PC-3 (cell line): ENCODE results near the gene IFT43. TPM values are rescaled to one million over a fixed set of nuclear protein-coding genes. Genes with fewer than 3 reads are reported as not detected.
A peak's percentile ranks its signal among the peaks of the same experiment; 100 is the strongest.

ENCODE experiments used
- ATAC-seq: fragments of 200-7000 bp; cut with Tn5 transposase; 2 replicates; pipeline ENCODE4 v1.9.1; 2020; ENCODE audit warnings: mild to moderate bottlenecking, moderate library complexity
- BruUV-seq: library from RNA; stranded (reverse); fragments of 400-500 nt; replicated peaks from 2 replicates; lab custom pipeline; 2021; lab: Mats Ljungman, UMichigan
- CTCF ChIA-PET: fragments of 300-600 bp; sonication (Branson Sonifier 250); formaldehyde crosslinking; loops from one replicate; lab custom pipeline; 2022; ENCODE audit warnings: antibody characterized with exemption; lab: Charles Lee
- POLR2A ChIA-PET: fragments of 300-600 bp; sonication (Branson Sonifier 250); formaldehyde crosslinking; loops from one replicate; lab custom pipeline; 2022; ENCODE audit warnings: antibody characterized with exemption; ENCODE audit not compliant: unreplicated experiment; lab: Charles Lee
- DNase-seq: peaks from one replicate; pipeline ENCODE4 v3.0.0-alpha.2; 2015
- H2AFZ ChIP-seq: fragments of 300-600 bp; sonication (generic); 2 replicates; pipeline ENCODE4 v1.6.0; 2016; ENCODE audit warnings: antibody characterized with exemption, low read length
- H3F3A ChIP-seq: fragments of 300-600 bp; sonication (generic); one replicate; pipeline ENCODE4 v1.6.0; 2017; ENCODE audit warnings: antibody characterized with exemption, low read length, control low read depth, mild to moderate bottlenecking; ENCODE audit not compliant: unreplicated experiment
- H3K27ac ChIP-seq: fragments of 300-600 bp; sonication (generic); 2 replicates; pipeline ENCODE4 v1.5.1; 2016; ENCODE audit warnings: mild to moderate bottlenecking, low read length
- H3K27me3 ChIP-seq: fragments of 300-600 bp; sonication (generic); 2 replicates; pipeline ENCODE4 v1.6.1; 2016; ENCODE audit warnings: low read length, mixed read lengths
- H3K36me3 ChIP-seq: fragments of 300-600 bp; sonication (generic); 2 replicates; pipeline ENCODE4 v1.6.1; 2016; ENCODE audit warnings: low read depth, mixed run types, low read length, mixed read lengths
- H3K4me1 ChIP-seq: fragments of 300-600 bp; sonication (generic); 2 replicates; pipeline ENCODE4 v1.5.1; 2016; ENCODE audit warnings: low read length; ENCODE audit not compliant: insufficient read depth
- H3K4me2 ChIP-seq: fragments of 300-600 bp; sonication (generic); 2 replicates; pipeline ENCODE4 v1.6.0; 2016; ENCODE audit warnings: low read length
- H3K4me3 ChIP-seq: fragments of 300-600 bp; sonication (generic); 2 replicates; pipeline ENCODE4 v1.5.1; 2016; ENCODE audit warnings: mild to moderate bottlenecking, low read length, mixed read lengths
- H3K79me2 ChIP-seq: fragments of 300-600 bp; sonication (generic); 2 replicates; pipeline ENCODE4 v1.6.1; 2017; ENCODE audit warnings: low read length, mixed read lengths
- H3K9ac ChIP-seq: fragments of 300-600 bp; sonication (generic); 2 replicates; pipeline ENCODE4 v1.6.0; 2016; ENCODE audit warnings: mild to moderate bottlenecking, low read length
- H3K9me2 ChIP-seq: fragments of 300-600 bp; sonication (generic); replicated peaks from 2 replicates; pipeline ENCODE4 v1.6.1; 2016; ENCODE audit warnings: mixed run types, low read length, mixed read lengths
- H3K9me3 ChIP-seq: fragments of 300-600 bp; sonication (generic); 2 replicates; pipeline ENCODE4 v1.6.1; 2016; ENCODE audit warnings: low read length, mixed read lengths
- H4K20me1 ChIP-seq: fragments of 300-600 bp; sonication (generic); 2 replicates; pipeline ENCODE4 v1.6.1; 2016; ENCODE audit warnings: low read length, mixed read lengths
- EZH2 ChIP-seq: fragments of 300-600 bp; sonication (generic); IDR thresholded peaks from one replicate; pipeline ENCODE4 v1.6.1; 2017; ENCODE audit warnings: antibody characterized with exemption, mild to moderate bottlenecking, low read length; ENCODE audit not compliant: unreplicated experiment
- EZH2phosphoT487 ChIP-seq: fragments of 300-600 bp; sonication (generic); IDR thresholded peaks from 2 replicates; pipeline ENCODE4 v1.6.1; 2018; ENCODE audit warnings: mild to moderate bottlenecking, antibody characterized with exemption, low read length, borderline replicate concordance
- intact Hi-C: fragments of 100-400 bp; cut with micrococcal nuclease; formaldehyde crosslinking; loops from 2 replicates; pipeline ENCODE4 v1.9.0; 2023
- total RNA-seq: library from RNA; depleted of rRNA; stranded (reverse); fragments of >200 nt; gene quantifications from 2 replicates; pipeline ENCODE4 v1.2.3, GENCODE V29; 2014
- TF ChIP-seq, protein P1 (sequence below): fragments of 300-600 bp; sonication (generic); conservative IDR thresholded peaks from 2 replicates; pipeline ENCODE4 v1.5.1; 2017; ENCODE audit warnings: antibody characterized with exemption, low read depth, mild to moderate bottlenecking, low read length

Gene IFT43
- total RNA-seq, 1 experiment from 2014 or later = 41.3 TPM

DNA sequence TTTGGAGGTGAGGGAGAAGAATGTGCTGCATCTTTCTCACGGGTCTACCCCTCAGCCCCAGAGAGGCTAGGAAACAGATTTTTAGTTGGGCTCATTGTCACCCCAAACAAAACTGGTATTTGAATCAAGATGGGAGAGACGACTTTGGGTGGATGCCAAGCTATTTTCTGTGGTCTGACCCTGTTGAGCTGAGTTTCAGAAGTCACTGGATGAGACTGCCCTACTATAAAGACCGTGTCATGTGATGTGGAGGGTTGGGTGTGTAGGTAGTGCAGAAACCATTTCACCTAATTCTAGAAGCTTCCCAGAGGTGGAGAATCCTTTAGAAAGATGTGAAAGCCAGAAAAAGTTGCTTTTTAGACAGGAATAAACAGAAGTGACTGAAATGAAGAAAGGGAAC is 60.2 kb downstream of the IFT43 start:
- ATAC-seq = no peak
- Histone ChIP-seq H2AFZ (no peak overlapping the region), H4K20me1 (no peaks in the 10 kb centered on the region), H3K9ac (no peak overlapping the region), H3K79me2 (no peaks in the 10 kb centered on the region), H3F3A (no peaks in the 10 kb centered on the region), H3K27ac (no peak overlapping the region), H3K4me2 (no peak overlapping the region), H3K4me1 (no peaks in the 10 kb centered on the region), H3K9me2 (no peaks in the 10 kb centered on the region), H3K27me3 (no peaks in the 10 kb centered on the region), H3K9me3 (no peaks in the 10 kb centered on the region), H3K36me3 (no peaks in the 10 kb centered on the region), H3K4me3 (no peak overlapping the region)
- CTCF ChIA-PET = no interaction called here
- no TSS peak for BruUV-seq
- POLR2A ChIA-PET = no interaction called here
- intact Hi-C loops = no loop called here
- no peak for TF ChIP-seq EZH2phosphoT487
- TF ChIP-seq EZH2 = no peak
- TF ChIP-seq, protein P1, sequence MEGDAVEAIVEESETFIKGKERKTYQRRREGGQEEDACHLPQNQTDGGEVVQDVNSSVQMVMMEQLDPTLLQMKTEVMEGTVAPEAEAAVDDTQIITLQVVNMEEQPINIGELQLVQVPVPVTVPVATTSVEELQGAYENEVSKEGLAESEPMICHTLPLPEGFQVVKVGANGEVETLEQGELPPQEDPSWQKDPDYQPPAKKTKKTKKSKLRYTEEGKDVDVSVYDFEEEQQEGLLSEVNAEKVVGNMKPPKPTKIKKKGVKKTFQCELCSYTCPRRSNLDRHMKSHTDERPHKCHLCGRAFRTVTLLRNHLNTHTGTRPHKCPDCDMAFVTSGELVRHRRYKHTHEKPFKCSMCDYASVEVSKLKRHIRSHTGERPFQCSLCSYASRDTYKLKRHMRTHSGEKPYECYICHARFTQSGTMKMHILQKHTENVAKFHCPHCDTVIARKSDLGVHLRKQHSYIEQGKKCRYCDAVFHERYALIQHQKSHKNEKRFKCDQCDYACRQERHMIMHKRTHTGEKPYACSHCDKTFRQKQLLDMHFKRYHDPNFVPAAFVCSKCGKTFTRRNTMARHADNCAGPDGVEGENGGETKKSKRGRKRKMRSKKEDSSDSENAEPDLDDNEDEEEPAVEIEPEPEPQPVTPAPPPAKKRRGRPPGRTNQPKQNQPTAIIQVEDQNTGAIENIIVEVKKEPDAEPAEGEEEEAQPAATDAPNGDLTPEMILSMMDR = no peak
- no peak for DNase-seq

DNA sequence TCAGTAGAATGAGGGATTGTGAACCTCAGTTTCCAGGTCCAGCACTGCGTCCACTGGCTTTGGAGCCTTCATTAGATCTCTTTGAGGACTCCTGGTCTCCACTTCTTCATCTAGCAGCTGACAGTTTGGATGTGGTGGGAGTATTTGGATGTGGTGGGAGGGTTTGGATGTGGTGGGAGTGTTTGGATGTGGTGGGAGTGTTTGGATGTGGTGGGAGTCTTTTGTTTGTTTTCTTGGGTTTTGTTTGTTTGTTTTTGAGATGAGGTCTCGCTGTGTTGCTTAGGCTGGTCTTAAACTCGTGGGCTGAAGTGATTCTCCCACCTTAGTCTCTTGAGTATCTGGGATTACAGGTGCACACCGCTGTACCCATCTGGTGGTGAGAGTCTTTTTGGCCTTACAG is 64.7 kb downstream of the IFT43 start:
- TF ChIP-seq EZH2phosphoT487 = no peak
- TF ChIP-seq, protein P1 = no peak
- Histone ChIP-seq H3K36me3 (no peaks in the 10 kb centered on the region), H3K4me1 (no peaks in the 10 kb centered on the region), H3K9me3 (no peaks in the 10 kb centered on the region), H2AFZ (no peak overlapping the region), H3K79me2 (no peaks in the 10 kb centered on the region), H4K20me1 (no peaks in the 10 kb centered on the region), H3K9ac (no peak overlapping the region), H3K4me3 (no peak overlapping the region), H3K9me2 (no peaks in the 10 kb centered on the region), H3K27ac (no peak overlapping the region), H3K4me2 (no peak overlapping the region), H3K27me3 (no peaks in the 10 kb centered on the region), H3F3A (no peaks in the 10 kb centered on the region)
- CTCF ChIA-PET = interaction anchor here (0.6 to 1.6 kb wide), 6 partner anchors 38 to 598 kb away, joined by 3 to 6 read pairs (median 4); no protein-coding TSS in a partner anchor
- ATAC-seq (no peak), DNase-seq (no peak)
- BruUV-seq = no TSS peak
- intact Hi-C loops = loop anchor here (2.0 to 5.0 kb wide), 2 partner anchors 302 to 595 kb away; no protein-coding TSS in a partner anchor
- POLR2A ChIA-PET = no interaction called here

DNA sequence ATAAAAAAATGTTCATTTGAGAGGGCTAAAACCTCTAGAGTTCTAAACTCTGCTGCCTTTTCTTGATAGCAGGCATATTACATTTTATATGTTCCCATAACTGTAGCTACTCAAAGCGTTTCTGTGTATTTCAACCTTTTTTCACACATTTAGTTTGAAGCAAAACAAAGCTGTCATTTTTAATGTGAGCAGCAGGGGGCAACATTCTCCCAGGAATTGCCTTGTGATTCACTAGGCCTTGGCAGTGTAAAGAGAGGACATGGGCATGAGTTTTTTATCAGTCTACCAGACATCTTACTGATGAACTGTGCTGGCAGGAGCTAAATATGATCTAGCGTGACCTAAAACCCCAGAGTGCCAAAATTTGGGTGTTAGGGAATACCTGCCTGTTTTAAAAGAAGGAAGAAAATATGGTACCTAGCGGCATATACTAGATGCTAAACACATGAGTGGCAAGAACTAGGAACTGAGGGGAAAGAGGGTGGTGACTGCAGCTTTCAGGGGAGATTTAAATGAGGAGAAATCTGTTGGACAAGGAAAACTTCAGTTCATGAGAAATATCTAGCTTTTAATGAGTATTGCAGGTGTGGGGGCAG is 65.3 kb downstream of the IFT43 start:
- no peaks in the 10 kb centered on the region for H3K9me3 ChIP-seq
- H3K4me3 ChIP-seq = no peak overlapping the region
- H3K9me2 ChIP-seq = no peaks in the 10 kb centered on the region
- no peaks in the 10 kb centered on the region for H3K79me2 ChIP-seq
- H3K9ac ChIP-seq = no peak overlapping the region
- H3K36me3 ChIP-seq = no peaks in the 10 kb centered on the region
- no peak overlapping the region for H3K4me2 ChIP-seq
- no peak overlapping the region for H3K27ac ChIP-seq
- POLR2A ChIA-PET = no interaction called here
- H4K20me1 ChIP-seq = no peaks in the 10 kb centered on the region
- H3K27me3 ChIP-seq = no peaks in the 10 kb centered on the region
- peak; percentile 71 for ATAC-seq
- no peak overlapping the region for H2AFZ ChIP-seq
- TF ChIP-seq EZH2 = no peak
- TF ChIP-seq, protein P1 = peak; percentile 92
- no peaks in the 10 kb centered on the region for H3K4me1 ChIP-seq
- no peaks in the 10 kb centered on the region for H3F3A ChIP-seq
- intact Hi-C loops = loop anchor here (1.0 to 5.0 kb wide), 3 partner anchors 301 to 594 kb away; no protein-coding TSS in a partner anchor
- CTCF ChIA-PET = interaction anchor here (0.6 to 1.6 kb wide), 6 partner anchors 37 to 597 kb away, joined by 3 to 6 read pairs (median 4); no protein-coding TSS in a partner anchor
- DNase-seq = peak; percentile 80
- no TSS peak for BruUV-seq
